Measurements from ENCODE around the gene DLEC1.
A peak's percentile ranks its signal among the peaks of the same experiment; 100 is the strongest.

Gene DLEC1

GRCh38 chr3:37997791-37998370, 41.1 kb upstream of the DLEC1 start:
- peak overlapping the region; percentile 87 for H3K27ac Mint-ChIP-seq

GRCh38 chr3:37999836-38000235, 39.2 kb upstream of the DLEC1 start:
- Mint-ChIP-seq H3K27ac (no peak overlapping the region), H3K36me3 (peaks cover 12% of the 10 kb centered on the region), H3K4me3 (no peak overlapping the region), H3K9me3 (no peaks in the 10 kb centered on the region), H3K4me1 (peaks cover 63% of the 10 kb centered on the region), H3K27me3 (no peaks in the 10 kb centered on the region)

More at GRCh38 chr3:37997791-37998370, 41.1 kb upstream of the DLEC1 start:
- H3K4me3 Mint-ChIP-seq = peak overlapping the region; percentile 4
- H3K27me3 Mint-ChIP-seq = no peaks in the 10 kb centered on the region
- peaks cover 12% of the 10 kb centered on the region for H3K36me3 Mint-ChIP-seq
- H3K4me1 Mint-ChIP-seq = peaks cover 63% of the 10 kb centered on the region
- H3K9me3 Mint-ChIP-seq = no peaks in the 10 kb centered on the region

- Mint-ChIP-seq H3K27me3 (no peaks in the 10 kb centered on the region), H3K4me1 (peaks cover 59% of the 10 kb centered on the region), H3K4me3 (no peak overlapping the region), H3K27ac (peak overlapping the region; percentile 83), H3K36me3 (peaks cover 12% of the 10 kb centered on the region), H3K9me3 (no peaks in the 10 kb centered on the region)
Observed at GRCh38 chr3:38000242-38000916, 38.6 kb upstream of the DLEC1 start.

- peaks cover 52% of the 10 kb centered on the region for H3K4me1 Mint-ChIP-seq
- no peak overlapping the region for H3K27ac Mint-ChIP-seq
- peaks cover 8% of the 10 kb centered on the region for H3K36me3 Mint-ChIP-seq
- H3K9me3 Mint-ChIP-seq = no peaks in the 10 kb centered on the region
- H3K27me3 Mint-ChIP-seq = no peaks in the 10 kb centered on the region
- no peak overlapping the region for H3K4me3 Mint-ChIP-seq
Observed at GRCh38 chr3:38000965-38001455, 38.0 kb upstream of the DLEC1 start.

GRCh38 chr3:38001456-38002081, 37.4 kb upstream of the DLEC1 start:
- Mint-ChIP-seq H3K27me3 (no peaks in the 10 kb centered on the region), H3K27ac (no peak overlapping the region), H3K36me3 (peaks cover 4% of the 10 kb centered on the region), H3K4me1 (peaks cover 47% of the 10 kb centered on the region), H3K9me3 (no peaks in the 10 kb centered on the region), H3K4me3 (no peak overlapping the region)

- Mint-ChIP-seq H3K36me3 (no peaks in the 10 kb centered on the region), H3K27me3 (no peaks in the 10 kb centered on the region), H3K9me3 (no peaks in the 10 kb centered on the region), H3K27ac (no peak overlapping the region), H3K4me1 (peaks cover 39% of the 10 kb centered on the region), H3K4me3 (no peak overlapping the region)
Observed at GRCh38 chr3:38002291-38002876, 36.6 kb upstream of the DLEC1 start.

GRCh38 chr3:38002940-38003339, 36.1 kb upstream of the DLEC1 start:
- H3K4me1 Mint-ChIP-seq = peaks cover 36% of the 10 kb centered on the region
- H3K36me3 Mint-ChIP-seq = no peaks in the 10 kb centered on the region
- no peaks in the 10 kb centered on the region for H3K9me3 Mint-ChIP-seq
- no peaks in the 10 kb centered on the region for H3K27me3 Mint-ChIP-seq
- no peak overlapping the region for H3K4me3 Mint-ChIP-seq
- peak overlapping the region; percentile 41 for H3K27ac Mint-ChIP-seq

GRCh38 chr3:38003371-38003816, 35.6 kb upstream of the DLEC1 start:
- no peak overlapping the region for H3K4me3 Mint-ChIP-seq
- H3K4me1 Mint-ChIP-seq = peaks cover 31% of the 10 kb centered on the region
- no peaks in the 10 kb centered on the region for H3K9me3 Mint-ChIP-seq
- peak overlapping the region; percentile 41 for H3K27ac Mint-ChIP-seq
- no peaks in the 10 kb centered on the region for H3K27me3 Mint-ChIP-seq
- no peaks in the 10 kb centered on the region for H3K36me3 Mint-ChIP-seq

- Mint-ChIP-seq H3K27me3 (no peaks in the 10 kb centered on the region), H3K27ac (peak overlapping the region; percentile 23), H3K36me3 (no peaks in the 10 kb centered on the region), H3K9me3 (no peaks in the 10 kb centered on the region), H3K4me1 (peaks cover 27% of the 10 kb centered on the region), H3K4me3 (no peak overlapping the region)
Observed at GRCh38 chr3:38003817-38004414, 35.1 kb upstream of the DLEC1 start.

- Mint-ChIP-seq H3K27me3 (no peaks in the 10 kb centered on the region), H3K27ac (no peak overlapping the region), H3K9me3 (no peaks in the 10 kb centered on the region), H3K4me3 (no peak overlapping the region), H3K36me3 (no peaks in the 10 kb centered on the region), H3K4me1 (peaks cover 21% of the 10 kb centered on the region)
Observed at GRCh38 chr3:38004415-38005075, 34.5 kb upstream of the DLEC1 start.

- Mint-ChIP-seq H3K27ac (no peak overlapping the region), H3K36me3 (no peaks in the 10 kb centered on the region), H3K4me3 (no peak overlapping the region), H3K4me1 (peaks cover 19% of the 10 kb centered on the region), H3K27me3 (no peaks in the 10 kb centered on the region), H3K9me3 (no peaks in the 10 kb centered on the region)
Observed at GRCh38 chr3:38005076-38006020, 33.7 kb upstream of the DLEC1 start.

- no peak overlapping the region for H3K4me3 Mint-ChIP-seq
- peaks cover 19% of the 10 kb centered on the region for H3K4me1 Mint-ChIP-seq
- no peaks in the 10 kb centered on the region for H3K36me3 Mint-ChIP-seq
- H3K27ac Mint-ChIP-seq = no peak overlapping the region
- no peaks in the 10 kb centered on the region for H3K27me3 Mint-ChIP-seq
- H3K9me3 Mint-ChIP-seq = no peaks in the 10 kb centered on the region
Observed at GRCh38 chr3:38006031-38006430, 33.0 kb upstream of the DLEC1 start.

GRCh38 chr3:38006445-38006995, 32.5 kb upstream of the DLEC1 start:
- Mint-ChIP-seq H3K4me3 (no peak overlapping the region), H3K27me3 (no peaks in the 10 kb centered on the region), H3K36me3 (no peaks in the 10 kb centered on the region), H3K4me1 (peaks cover 19% of the 10 kb centered on the region), H3K9me3 (no peaks in the 10 kb centered on the region), H3K27ac (no peak overlapping the region)

GRCh38 chr3:38007754-38008090, 31.3 kb upstream of the DLEC1 start:
- Mint-ChIP-seq H3K27ac (no peak overlapping the region), H3K27me3 (no peaks in the 10 kb centered on the region), H3K9me3 (no peaks in the 10 kb centered on the region), H3K4me3 (no peak overlapping the region), H3K4me1 (peaks cover 19% of the 10 kb centered on the region), H3K36me3 (no peaks in the 10 kb centered on the region)

All from activated naive CD4-positive, alpha-beta T cell treated with anti-CD3 and anti-CD28 coated beads, Interleukin-2, amount 50 U/mL, for 24 hours (primary cell).